ENCODE data around the gene PHC2.
"Not testable (repeated sequence)": the region's sequence is repeated elsewhere in the genome, so short reads cannot be mapped to it uniquely, and the experiment has no call there.

PHC2 gene

GRCh38 chr1:33314416-33314815, 116.5 kb downstream of the PHC2 start:
- no peak for DNase-seq (ENCODE audit: low read depth)

GRCh38 chr1:33312413-33312749, 118.5 kb downstream of the PHC2 start:
- DNase-seq (ENCODE audit: low read depth), result no peak

GRCh38 chr1:33311706-33312412, 119.0 kb downstream of the PHC2 start:
- DNase-seq (ENCODE audit: low read depth), result no peak

- no peak for DNase-seq (ENCODE audit: low read depth)
Measured at GRCh38 chr1:33310702-33311101, 120.2 kb downstream of the PHC2 start.

GRCh38 chr1:33309351-33309750, 121.5 kb downstream of the PHC2 start:
- DNase-seq (ENCODE audit: low read depth), result not testable (repeated sequence)

GRCh38 chr1:33307494-33307864, 123.4 kb downstream of the PHC2 start:
- no peak for DNase-seq (ENCODE audit: low read depth)

- no peak for DNase-seq (ENCODE audit: low read depth)
Measured at GRCh38 chr1:33306653-33307493, 124.0 kb downstream of the PHC2 start.

- no peak for DNase-seq (ENCODE audit: low read depth)
Measured at GRCh38 chr1:33305816-33306652, 124.9 kb downstream of the PHC2 start.

- no peak for DNase-seq (ENCODE audit: low read depth)
Measured at GRCh38 chr1:33305016-33305415, 125.9 kb downstream of the PHC2 start.

- no peak for DNase-seq (ENCODE audit: low read depth)
Measured at GRCh38 chr1:33302325-33302724, 128.6 kb downstream of the PHC2 start.

- no peak for DNase-seq (ENCODE audit: low read depth)
Measured at GRCh38 chr1:33301273-33301984, 129.5 kb downstream of the PHC2 start.

GRCh38 chr1:33300673-33301072, 130.2 kb downstream of the PHC2 start:
- no peak for DNase-seq (ENCODE audit: low read depth)

- no peak for DNase-seq (ENCODE audit: low read depth)
Measured at GRCh38 chr1:33299461-33300155, 131.3 kb downstream of the PHC2 start.

GRCh38 chr1:33298623-33299277, 132.1 kb downstream of the PHC2 start:
- no peak for DNase-seq (ENCODE audit: low read depth)

- DNase-seq (ENCODE audit: low read depth), result no peak
Measured at GRCh38 chr1:33297911-33298622, 132.8 kb downstream of the PHC2 start.

- no peak for DNase-seq (ENCODE audit: low read depth)
Measured at GRCh38 chr1:33296824-33297223, 134.1 kb downstream of the PHC2 start.

GRCh38 chr1:33296082-33296458, 134.8 kb downstream of the PHC2 start:
- DNase-seq (ENCODE audit: low read depth), result no peak

- DNase-seq (ENCODE audit: low read depth), result peak; percentile 55
Measured at GRCh38 chr1:33295450-33296081, 135.3 kb downstream of the PHC2 start.

GRCh38 chr1:33295023-33295422, 135.9 kb downstream of the PHC2 start:
- DNase-seq (ENCODE audit: low read depth), result no peak
